H1 (cell line): ENCODE measurements around the gene NKX6-1. TPM values are rescaled to one million over a fixed set of nuclear protein-coding genes. Genes with fewer than 3 reads are reported as not detected.

ENCODE experiments used
- CTCF ChIA-PET: fragments of 300-600 bp; sonication (Branson Sonifier 250); formaldehyde crosslinking; loops from one replicate; lab custom pipeline; 2021; ENCODE audit not compliant: partially characterized antibody; lab: Charles Lee
- POLR2A ChIA-PET: fragments of 300-600 bp; sonication (Branson Sonifier 250); formaldehyde crosslinking; loops from one replicate; lab custom pipeline; 2021; ENCODE audit warnings: inconsistent platforms; ENCODE audit not compliant: partially characterized antibody; lab: Charles Lee
- DNase-seq, 2 experiments: peaks; one replicate each; pipeline versions ENCODE4 v3.0.0 to v3.0.0-alpha.2; 2010 to 2022; ENCODE audit warnings: low spot score in 2 of 2, low read depth in 1 of 2, mixed read lengths in 1 of 2
- FAIRE-seq: peaks from 2 replicates; lab custom pipeline; 2011; peaks lifted over from hg19 to GRCh38; lab: Jason Lieb, UNC
- H2AFZ ChIP-seq: 2 replicates; pipeline ENCODE4 v1.8.1; 2012; ENCODE audit warnings: low read length, inconsistent platforms
- H2AK5ac ChIP-seq: 2 replicates; pipeline ENCODE4 v1.6.1; 2013; ENCODE audit warnings: low read depth, low read length
- H2BK120ac ChIP-seq: replicated peaks from 2 replicates; pipeline ENCODE3; 2013; ENCODE audit warnings: low read depth, low read length, inconsistent platforms
- H2BK12ac ChIP-seq: 2 replicates; pipeline ENCODE4 v1.6.1; 2013; ENCODE audit warnings: low read depth, low read length
- H2BK15ac ChIP-seq: 2 replicates; pipeline ENCODE4 v1.6.1; 2013; ENCODE audit warnings: low read length
- H2BK20ac ChIP-seq: 2 replicates; pipeline ENCODE4 v1.6.1; 2013; ENCODE audit warnings: low read length
- H2BK5ac ChIP-seq: 2 replicates; pipeline ENCODE4 v1.6.1; 2013; ENCODE audit warnings: low read depth, low read length
- H3K14ac ChIP-seq: 2 replicates; pipeline ENCODE4 v1.6.1; 2013; ENCODE audit warnings: inconsistent platforms; ENCODE audit not compliant: insufficient read length
- H3K18ac ChIP-seq: 2 replicates; pipeline ENCODE4 v1.6.1; 2013; ENCODE audit warnings: low read length; ENCODE audit errors: extremely low read depth
- H3K23ac ChIP-seq: 2 replicates; pipeline ENCODE4 v1.6.1; 2013; ENCODE audit warnings: inconsistent platforms; ENCODE audit not compliant: insufficient read length
- H3K23me2 ChIP-seq: 2 replicates; pipeline ENCODE4 v1.6.1; 2013; ENCODE audit warnings: low read depth, low read length
- H3K27ac ChIP-seq: 2 replicates; pipeline ENCODE4 v1.6.1; 2011; ENCODE audit warnings: low read depth, low read length, inconsistent platforms
- H3K27me3 ChIP-seq, 4 experiments: replicated peaks in 1 of 4; 1 replicate in 1 of 4; 2 replicates in 3 of 4; pipeline versions ENCODE4 v1.6.1 to v1.8.1; 2011 to 2013; ENCODE audit warnings: low read length in 3 of 4, mild to moderate bottlenecking in 3 of 4, inconsistent platforms in 2 of 4, mixed read lengths in 2 of 4, moderate library complexity in 1 of 4; ENCODE audit not compliant: control insufficient read depth in 3 of 4, insufficient read depth in 3 of 4; ENCODE audit errors: extremely low read depth in 1 of 4
- H3K36me3 ChIP-seq, 4 experiments: 2 replicates each; pipeline versions ENCODE4 v1.6.1 to v1.8.1; 2011 to 2013; ENCODE audit warnings: mild to moderate bottlenecking in 4 of 4, low read length in 3 of 4, moderate library complexity in 2 of 4, control low read depth in 1 of 4, inconsistent platforms in 1 of 4; ENCODE audit not compliant: insufficient read depth in 4 of 4, control insufficient read depth in 2 of 4
- H3K4ac ChIP-seq: replicated peaks from 2 replicates; pipeline ENCODE3; 2013; ENCODE audit warnings: low read length, low read depth, mixed read lengths, inconsistent platforms; ENCODE audit not compliant: insufficient read length
- H3K4me1 ChIP-seq, 4 experiments: replicated peaks in 1 of 4; 1 replicate in 1 of 4; 2 replicates in 3 of 4; pipeline versions ENCODE4 v1.6.1 to v1.8.1; 2011 to 2013; ENCODE audit warnings: low read length in 3 of 4, inconsistent platforms in 2 of 4, mixed read lengths in 1 of 4; ENCODE audit not compliant: insufficient read depth in 4 of 4, control insufficient read depth in 3 of 4
- H3K4me2 ChIP-seq, 2 experiments: 2 replicates each; pipeline versions ENCODE4 v1.6.1 to v1.8.1; 2011 to 2013; ENCODE audit warnings: low read depth in 2 of 2, low read length in 2 of 2, control low read depth in 1 of 2, inconsistent platforms in 1 of 2, mild to moderate bottlenecking in 1 of 2; ENCODE audit not compliant: insufficient read depth in 1 of 2
- H3K4me3 ChIP-seq, 4 experiments: fragments of 200-600, 300-600 bp in 1 of 4; sonication (generic), shearing (Covaris generic), sonication (Bioruptor Twin) in 1 of 4; 2 replicates each; pipeline versions ENCODE4 v1.5.1 to v1.8.1; 2011 to 2016; ENCODE audit warnings: low read length in 4 of 4, low read depth in 3 of 4, control low read depth in 2 of 4, inconsistent platforms in 2 of 4, mild to moderate bottlenecking in 2 of 4, mixed read lengths in 1 of 4, moderate library complexity in 1 of 4; ENCODE audit not compliant: insufficient read depth in 2 of 4; ENCODE audit errors: extremely low read depth in 1 of 4
- H3K56ac ChIP-seq: replicated peaks from 2 replicates; pipeline ENCODE3; 2013; ENCODE audit warnings: low read depth, mild to moderate bottlenecking, mixed read lengths, low read length, inconsistent platforms; ENCODE audit not compliant: insufficient read length
- H3K79me1 ChIP-seq: 2 replicates; pipeline ENCODE4 v1.6.1; 2013; ENCODE audit warnings: low read depth, low read length, control low read depth
- H3K79me2 ChIP-seq, 2 experiments: 2 replicates each; pipeline versions ENCODE4 v1.6.1 to v1.8.1; 2012 to 2013; ENCODE audit warnings: low read length in 2 of 2, mild to moderate bottlenecking in 2 of 2, inconsistent platforms in 1 of 2; ENCODE audit not compliant: insufficient read depth in 2 of 2, control insufficient read depth in 1 of 2
- H3K9ac ChIP-seq, 4 experiments: replicated peaks in 1 of 4; 1 replicate in 1 of 4; 2 replicates in 3 of 4; pipeline versions ENCODE4 v1.6.1 to v1.8.1; 2011 to 2013; ENCODE audit warnings: low read depth in 3 of 4, low read length in 3 of 4, control low read depth in 2 of 4, mild to moderate bottlenecking in 2 of 4, moderate library complexity in 2 of 4, inconsistent platforms in 1 of 4; ENCODE audit errors: extremely low read depth in 1 of 4
- H3K9me3 ChIP-seq, 2 experiments: 2 replicates each; pipeline versions ENCODE4 v1.6.1 to v1.8.1; 2012 to 2013; ENCODE audit warnings: mild to moderate bottlenecking in 2 of 2, moderate library complexity in 2 of 2, control low read depth in 1 of 2, inconsistent platforms in 1 of 2, low read depth in 1 of 2, low read length in 1 of 2, mixed read lengths in 1 of 2; ENCODE audit not compliant: insufficient read depth in 2 of 2
- H4K20me1 ChIP-seq, 2 experiments: replicated peaks in 1 of 2; 2 replicates each; pipeline versions ENCODE3 to v1.8.1; 2011 to 2013; ENCODE audit warnings: inconsistent platforms in 2 of 2, low read length in 2 of 2, mild to moderate bottlenecking in 1 of 2; ENCODE audit not compliant: insufficient read depth in 2 of 2, control insufficient read depth in 1 of 2
- H4K5ac ChIP-seq: 2 replicates; pipeline ENCODE4 v1.6.1; 2013; ENCODE audit warnings: low read length, low read depth, mixed read lengths, inconsistent platforms; ENCODE audit not compliant: insufficient read length
- H4K8ac ChIP-seq: 2 replicates; pipeline ENCODE4 v1.8.0; 2013; ENCODE audit warnings: mild to moderate bottlenecking, moderate library complexity, low read length, inconsistent platforms; ENCODE audit not compliant: insufficient read depth; ENCODE audit errors: extremely low read depth
- H4K91ac ChIP-seq: replicated peaks from 2 replicates; pipeline ENCODE3; 2013; ENCODE audit warnings: low read length, mixed read lengths, inconsistent platforms; ENCODE audit not compliant: insufficient read length
- CTBP2 ChIP-seq: IDR thresholded peaks from 2 replicates; pipeline ENCODE4 v1.7.0; 2011; ENCODE audit warnings: borderline replicate concordance, mild to moderate bottlenecking, moderate library complexity, mixed read lengths, low read length; ENCODE audit not compliant: insufficient read depth, insufficient read length
- CTCF ChIP-seq, 3 experiments: IDR thresholded peaks; 1 replicate in 2 of 3; 2 replicates in 1 of 3; pipeline versions ENCODE4 v1.5.1 to v1.6.1; 2011; ENCODE audit warnings: low read length in 3 of 3, mild to moderate bottlenecking in 3 of 3, inconsistent platforms in 2 of 3, low read depth in 1 of 3, moderate library complexity in 1 of 3; ENCODE audit not compliant: insufficient read depth in 1 of 3; ENCODE audit errors: control extremely low read depth in 1 of 3
- JUND ChIP-seq: IDR thresholded peaks from 2 replicates; pipeline ENCODE4 v1.6.1; 2011; ENCODE audit warnings: mild to moderate bottlenecking, improper control_type of control experiment, low read length
- RAD21 ChIP-seq, 2 experiments: IDR thresholded peaks in 1 of 2; conservative IDR thresholded peaks in 1 of 2; 2 replicates each; pipeline ENCODE4 v1.6.1; 2011; ENCODE audit warnings: low read depth in 2 of 2, low read length in 2 of 2, improper control_type of control experiment in 1 of 2, inconsistent platforms in 1 of 2, mild to moderate bottlenecking in 1 of 2, moderate library complexity in 1 of 2
- SP1 ChIP-seq: IDR thresholded peaks from 2 replicates; pipeline ENCODE4 v1.6.1; 2011; ENCODE audit warnings: low read depth, low read length
- SP2 ChIP-seq: IDR thresholded peaks from 2 replicates; pipeline ENCODE4 v1.6.1; 2012; ENCODE audit warnings: mild to moderate bottlenecking, low read length, inconsistent platforms
- WGBS, 2 experiments: shearing (Covaris generic) in 1 of 2; methylation state at CpG; one replicate each; pipeline versions ENCODE4 v1.1.6 to v1.1.7; 2013 to 2015; ENCODE audit warnings: low lambda C conversion rate in 2 of 2, mixed read lengths in 2 of 2, inconsistent platforms in 1 of 2, low coverage in 1 of 2, missing lambda C conversion rate in 1 of 2; ENCODE audit not compliant: insufficient replicate concordance in 2 of 2, insufficient coverage in 1 of 2, insufficient read length in 1 of 2; ENCODE audit errors: extremely low coverage in 1 of 2, missing lambda C conversion rate in 1 of 2; 5-methylcytosine and 5-hydroxymethylcytosine counted together
- polyA plus RNA-seq, 7 experiments: library from polyadenylated mRNA; depleted of rRNA in 3 of 7; stranded (reverse) in 5 of 7; unstranded in 2 of 7; fragments of >200 nt in 5 of 7; fragments of 200-250 nt in 2 of 7; gene quantifications; 1 replicate in 5 of 7; 2 replicates in 1 of 7; 4 replicates in 1 of 7; pipeline versions ENCODE4 v1.2.1 to v1.2.3, GENCODE V29; 2011 to 2013; ENCODE audit warnings: missing spikeins in 2 of 7, mixed read lengths in 2 of 7
- total RNA-seq: library from RNA; stranded (reverse); fragmentation: NEBNext Ultra II Directional; extraction: Animal tissue kit (Norgen Biotek cat#: 25700); gene quantifications from 2 replicates; pipeline ENCODE4 v1.2.1, GENCODE V29; 2021

The NKX6-1 gene
- total and polyA plus RNA-seq, 2 of the 8 experiments (the other 6 are each of a cell fraction or from before 2014, with no cell fraction given): 0.03 to 0.45 TPM

- peak overlapping the region; percentile 29 to 45; a peak in 1 of 4 replicates for H3K4me2 ChIP-seq
- H3K4me3 ChIP-seq: 0 out of 8 replicates have a peak overlapping the region, but pooled peaks of 1 of the 4 experiments have one; percentile 7
- H3K14ac ChIP-seq: no peak overlapping the region
- H2BK120ac ChIP-seq: no peak overlapping the region
- POLR2A ChIA-PET: no interaction called here
- H3K18ac ChIP-seq: no peak overlapping the region
- H3K9ac ChIP-seq: no peak overlapping the region
- H2BK5ac ChIP-seq: no peak overlapping the region
- H3K9me3 ChIP-seq: no peaks in the 10 kb centered on the region
- no peaks in the 10 kb centered on the region for H3K79me1 ChIP-seq
- H3K23me2 ChIP-seq: no peaks in the 10 kb centered on the region; the same call in 1 of the 2 replicates
- H2BK12ac ChIP-seq: no peak overlapping the region
- 15% methylated on average over 6 of the region's 6 CpGs; no CpG with 5 or more reads in 1 of the 2 experiments for WGBS, 2 experiments
- no peaks in the 10 kb centered on the region for H3K79me2 ChIP-seq
- CTCF ChIA-PET: interaction anchor here (0.7 to 6.8 kb wide), 7 partner anchors 11 to 219 kb away, joined by 3 to 83 read pairs (median 55); partner anchors contain the start of gene NKX6-1
- no peak overlapping the region for H2AFZ ChIP-seq
- DNase-seq (no peak), FAIRE-seq (no peak)
- H4K91ac ChIP-seq: no peak overlapping the region
- no peak overlapping the region for H4K8ac ChIP-seq
- no peak overlapping the region for H3K56ac ChIP-seq
- no peak overlapping the region for H2BK15ac ChIP-seq
- H2BK20ac ChIP-seq: no peak overlapping the region
- no peak overlapping the region for H2AK5ac ChIP-seq
- H3K23ac ChIP-seq: no peak overlapping the region
- peak; percentile 39 to 46 for TF ChIP-seq RAD21 (IDR thresholded peaks at IDR 0.05 in 1 of 2, conservative IDR thresholded peaks at IDR 0.05 in 1 of 2; ENCODE audit: low read depth in 2 of 2, low read length in 2 of 2)
- TF ChIP-seq SP1: no peak
- peak; percentile 90 for TF ChIP-seq JUND
- TF ChIP-seq CTCF (IDR thresholded peaks at IDR 0.05; ENCODE audit: control extremely low read depth in 1 of 3, insufficient read depth in 1 of 3, low read depth in 1 of 3, low read length in 3 of 3): peak; percentile 18 to 23 (median 20); a peak in 3 of 4 replicates
- no peak for TF ChIP-seq SP2
- TF ChIP-seq CTBP2: no peak
- no peaks in the 10 kb centered on the region for H3K36me3 ChIP-seq
- no peak overlapping the region for H3K4ac ChIP-seq
- H3K27me3 ChIP-seq: peaks cover 41 to 61% (median 51%) of the 10 kb centered on the region in 4 experiments
- H3K4me1 ChIP-seq: peaks cover 0 to 10% (median 5%) of the 10 kb centered on the region in 4 experiments; a peak in 5 of 7 replicates
- no peak overlapping the region for H4K5ac ChIP-seq
- H4K20me1 ChIP-seq: no peaks in the 10 kb centered on the region
- no peak overlapping the region for H3K27ac ChIP-seq
These were observed 19.4 kb downstream of the NKX6-1 start for GRCh38 chr4:84479663-84480062.
